Renal pelvis (tissue), 12 donors: ENCODE results near the gene MAOB. TPM values are rescaled to one million over a fixed set of nuclear protein-coding genes. Genes with fewer than 3 reads are reported as not detected.
A peak's percentile ranks its signal among the peaks of the same experiment; 100 is the strongest.
"Not testable (repeated sequence)": the region's sequence is repeated elsewhere in the genome, so short reads cannot be mapped to it uniquely, and the experiment has no call there.

Experiments
- DNase-seq: peaks from one replicate; pipeline ENCODE4 v3.0.0-alpha.2; 2013
- long read RNA-seq, 16 experiments: transcript quantifications; one replicate each; lab custom pipeline, GENCODE V29; 2026
- polyA plus RNA-seq, 3 donors: library from polyadenylated mRNA; unstranded; fragments of 120-200 nt; gene quantifications; one replicate each; pipeline ENCODE4 v1.2.1, GENCODE V29; 2013; ENCODE audit not compliant: insufficient read length in 3 of 3

The MAOB gene
- polyA plus RNA-seq, result 10 to 100 TPM; 50.2 to 56.6 (median 55.3) TPM
- long read RNA-seq, donor 1, transcript MAOB-201 (15 exons, 2,566 nt), result major isoform, 7 of 7 reads
- long read RNA-seq, donor 1, partial matches to known transcripts, result 0 of 7 reads
- long read RNA-seq, donor 1, other reads (novel, unspliced or antisense), result 0 of 7 reads
- long read RNA-seq, donor 2, transcript MAOB-201 (15 exons, 2,566 nt), result major isoform, 17 of 17 reads
- long read RNA-seq, donor 2, partial matches to known transcripts, result 0 of 17 reads
- long read RNA-seq, donor 2, other reads (novel, unspliced or antisense), result 0 of 17 reads
- long read RNA-seq, donor 3, transcript MAOB-201 (15 exons, 2,566 nt), result major isoform, 13 of 13 reads
- long read RNA-seq, donor 3, partial matches to known transcripts, result 0 of 13 reads
- long read RNA-seq, donor 3, other reads (novel, unspliced or antisense), result 0 of 13 reads
- long read RNA-seq, donor 4, transcript MAOB-201 (15 exons, 2,566 nt), result major isoform, 6 of 15 reads
- long read RNA-seq, donor 4, partial matches to known transcripts, result 9 of 15 reads
- long read RNA-seq, donor 4, other reads (novel, unspliced or antisense), result 0 of 15 reads
- long read RNA-seq, donor 5, partial matches to known transcripts, result 0 of 2 reads
- long read RNA-seq, donor 5, other reads (novel, unspliced or antisense), result 0 of 2 reads
- long read RNA-seq, donor 6, transcript MAOB-201 (15 exons, 2,566 nt), result major isoform, 18 of 18 reads
- long read RNA-seq, donor 6, partial matches to known transcripts, result 0 of 18 reads
- long read RNA-seq, donor 6, other reads (novel, unspliced or antisense), result 0 of 18 reads
- long read RNA-seq, donor 7, transcript MAOB-201 (15 exons, 2,566 nt), result major isoform, 14 of 14 reads
- long read RNA-seq, donor 7, partial matches to known transcripts, result 0 of 14 reads
- long read RNA-seq, donor 7, other reads (novel, unspliced or antisense), result 0 of 14 reads
- long read RNA-seq, donor 8, result 0 reads
- long read RNA-seq, donor 9, transcript MAOB-201 (15 exons, 2,566 nt), result major isoform, 14 of 14 reads
- long read RNA-seq, donor 9, partial matches to known transcripts, result 0 of 14 reads
- long read RNA-seq, donor 9, other reads (novel, unspliced or antisense), result 0 of 14 reads
- long read RNA-seq, donor 10, transcript MAOB-201 (15 exons, 2,566 nt), result major isoform, 7 of 23 reads
- long read RNA-seq, donor 10, partial matches to known transcripts, result 16 of 23 reads
- long read RNA-seq, donor 10, other reads (novel, unspliced or antisense), result 0 of 23 reads
- long read RNA-seq, donor 11, transcript MAOB-201 (15 exons, 2,566 nt), result major isoform, 8 of 8 reads
- long read RNA-seq, donor 11, partial matches to known transcripts, result 0 of 8 reads
- long read RNA-seq, donor 11, other reads (novel, unspliced or antisense), result 0 of 8 reads
- long read RNA-seq, donor 12, transcript MAOB-201 (15 exons, 2,566 nt), result major isoform, 11 of 11 reads
- long read RNA-seq, donor 12, partial matches to known transcripts, result 0 of 11 reads
- long read RNA-seq, donor 12, other reads (novel, unspliced or antisense), result 0 of 11 reads
- long read RNA-seq, donor 13, transcript MAOB-201 (15 exons, 2,566 nt), result major isoform, 5 of 5 reads
- long read RNA-seq, donor 13, partial matches to known transcripts, result 0 of 5 reads
- long read RNA-seq, donor 13, other reads (novel, unspliced or antisense), result 0 of 5 reads
- long read RNA-seq, donor 14, transcript MAOB-201 (15 exons, 2,566 nt), result major isoform, 26 of 26 reads
- long read RNA-seq, donor 14, partial matches to known transcripts, result 0 of 26 reads
- long read RNA-seq, donor 14, other reads (novel, unspliced or antisense), result 0 of 26 reads
- long read RNA-seq, donor 15, transcript MAOB-201 (15 exons, 2,566 nt), result major isoform, 20 of 20 reads
- long read RNA-seq, donor 15, partial matches to known transcripts, result 0 of 20 reads
- long read RNA-seq, donor 15, other reads (novel, unspliced or antisense), result 0 of 20 reads
- long read RNA-seq, donor 16, transcript MAOB-201 (15 exons, 2,566 nt), result major isoform, 17 of 17 reads
- long read RNA-seq, donor 16, partial matches to known transcripts, result 0 of 17 reads
- long read RNA-seq, donor 16, other reads (novel, unspliced or antisense), result 0 of 17 reads

- no peak for DNase-seq
These were observed at the start of gene MAOB for GRCh38 chrX:43882294-43882681. Gene MAOB (minus strand): TSS chrX:43882450. CDS start chrX:43882299, 151 bp downstream.

- DNase-seq, result not testable (repeated sequence)
These were observed 39.8 kb upstream of the MAOB start for GRCh38 chrX:43922032-43922431.

DNA sequence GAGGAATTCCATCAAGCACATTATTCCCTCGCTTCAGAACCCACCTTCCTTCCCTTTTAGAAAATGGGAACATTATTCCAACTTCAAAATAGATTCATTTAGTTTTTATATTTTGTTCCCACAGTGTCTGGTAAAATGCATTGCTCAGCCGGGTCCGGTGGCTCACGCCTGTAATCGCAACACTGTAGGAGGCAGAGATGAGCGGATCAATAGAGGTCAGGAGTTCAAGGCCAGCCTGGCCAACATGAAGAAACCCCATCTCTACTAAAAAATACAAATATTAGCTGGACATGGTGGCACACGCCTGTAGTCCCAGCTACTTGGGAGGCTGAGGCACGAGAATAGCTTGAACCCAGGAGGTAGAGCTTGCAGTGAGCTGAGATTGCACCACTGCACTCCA is 28.5 kb upstream of the MAOB start:
- DNase-seq, result not testable (repeated sequence)

GRCh38 chrX:43910012-43910411 is 27.8 kb upstream of the MAOB start:
- no peak for DNase-seq

GRCh38 chrX:43909141-43909540 is 26.9 kb upstream of the MAOB start:
- DNase-seq, result no peak

- no peak for DNase-seq
These were observed 17.9 kb upstream of the MAOB start for GRCh38 chrX:43899878-43900815.

GRCh38 chrX:43898406-43899035 is 16.3 kb upstream of the MAOB start:
- no peak for DNase-seq

- no peak for DNase-seq
These were observed 15.0 kb upstream of the MAOB start for GRCh38 chrX:43897290-43897689.

GRCh38 chrX:43892336-43892870 is 10.2 kb upstream of the MAOB start:
- no peak for DNase-seq

DNA sequence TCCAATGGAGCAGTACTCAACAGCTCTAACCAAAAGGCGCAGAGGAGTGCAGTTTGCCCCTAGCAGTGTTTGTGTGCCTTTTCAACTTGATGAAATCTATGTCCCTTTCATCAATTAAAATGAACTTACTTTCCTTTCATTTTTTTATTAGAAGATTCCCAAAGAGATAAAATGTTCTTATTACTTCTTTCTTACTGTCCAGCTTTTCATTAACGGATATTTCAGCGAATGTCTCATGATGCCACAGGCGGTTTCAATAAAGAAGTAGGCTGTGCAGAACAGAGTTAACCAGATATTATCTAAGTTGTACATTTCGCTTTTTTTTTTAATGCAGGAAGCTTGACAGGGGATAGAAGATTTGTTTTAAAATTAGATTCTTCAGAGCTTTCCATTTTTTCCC is 3.4 kb upstream of the MAOB start:
- no peak for DNase-seq

DNA sequence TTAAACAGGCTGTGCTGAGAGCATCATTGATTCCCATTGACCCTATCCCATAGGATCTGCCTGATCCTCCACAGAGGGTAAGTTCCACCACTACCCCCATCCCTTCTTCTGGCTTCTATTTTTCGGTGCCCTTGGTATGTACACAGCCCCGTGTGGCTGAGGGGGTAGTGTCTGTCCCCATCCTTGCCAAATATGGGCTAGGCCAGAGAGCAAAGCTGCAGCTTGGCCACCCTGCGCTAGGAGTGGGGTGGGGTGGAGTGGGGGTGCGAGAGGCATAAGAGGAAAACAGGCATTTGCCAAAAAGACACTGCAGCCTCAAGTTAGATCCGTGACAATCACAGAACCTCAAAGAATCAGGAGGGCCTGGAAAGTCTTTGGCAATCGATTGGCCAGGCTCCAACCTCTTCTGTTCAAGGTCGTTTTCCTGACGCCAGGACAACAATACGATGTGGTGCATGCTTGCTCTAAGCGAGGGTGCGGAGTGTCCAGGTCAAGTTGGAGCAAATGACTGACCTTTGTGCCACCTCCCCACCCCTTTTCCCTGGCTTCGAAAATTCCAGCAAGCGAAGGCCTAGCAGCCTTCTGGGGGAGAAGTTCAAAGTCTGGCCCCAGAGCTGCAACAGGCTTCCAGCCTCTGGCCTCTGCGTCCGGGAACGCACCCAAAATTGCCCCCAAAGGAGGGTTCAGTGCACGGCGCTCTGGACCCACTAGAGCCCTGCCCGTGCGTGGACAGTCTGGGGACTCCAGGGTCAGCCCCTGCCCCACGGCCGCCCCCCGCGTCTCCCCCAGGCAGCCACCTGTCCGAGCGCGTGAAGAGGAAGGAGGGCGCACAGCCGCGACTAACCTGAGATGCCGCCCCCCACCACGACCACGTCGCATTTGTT is 598 bp downstream of the MAOB start:
- DNase-seq, result no peak

GRCh38 chrX:43880425-43880824 is 1.8 kb downstream of the MAOB start:
- DNase-seq, result no peak

DNA sequence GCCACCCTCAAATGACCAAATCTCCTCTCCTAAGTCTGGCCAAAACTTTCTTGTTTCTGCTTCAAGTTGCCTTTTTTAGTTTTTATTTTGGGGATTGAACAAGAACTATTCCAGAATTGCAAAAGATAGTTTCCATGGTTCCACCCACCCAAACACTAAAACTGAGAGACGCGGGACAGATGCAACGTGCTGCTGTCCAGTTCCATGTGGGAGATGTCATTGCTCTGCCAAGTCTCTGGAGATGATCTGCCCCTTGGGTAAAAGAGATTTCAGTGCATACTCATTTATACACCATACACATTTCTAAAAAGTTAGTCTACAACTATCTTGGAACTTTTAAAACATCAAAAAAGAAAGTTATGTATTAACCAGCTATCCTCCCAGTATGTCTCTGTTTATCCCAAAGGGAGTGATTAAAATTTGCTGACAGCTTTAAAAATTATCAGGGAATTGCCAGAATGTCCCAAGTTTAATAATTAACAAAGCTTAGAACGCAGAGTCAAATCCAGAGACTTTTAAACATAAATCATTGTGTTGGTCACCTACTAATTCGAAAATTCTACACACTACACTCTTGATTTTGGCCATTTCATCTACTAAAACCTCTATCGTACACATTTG is 3.2 kb downstream of the MAOB start:
- peak; percentile 10 for DNase-seq

- no peak for DNase-seq
These were observed 5.6 kb downstream of the MAOB start for GRCh38 chrX:43876680-43877079.

DNA sequence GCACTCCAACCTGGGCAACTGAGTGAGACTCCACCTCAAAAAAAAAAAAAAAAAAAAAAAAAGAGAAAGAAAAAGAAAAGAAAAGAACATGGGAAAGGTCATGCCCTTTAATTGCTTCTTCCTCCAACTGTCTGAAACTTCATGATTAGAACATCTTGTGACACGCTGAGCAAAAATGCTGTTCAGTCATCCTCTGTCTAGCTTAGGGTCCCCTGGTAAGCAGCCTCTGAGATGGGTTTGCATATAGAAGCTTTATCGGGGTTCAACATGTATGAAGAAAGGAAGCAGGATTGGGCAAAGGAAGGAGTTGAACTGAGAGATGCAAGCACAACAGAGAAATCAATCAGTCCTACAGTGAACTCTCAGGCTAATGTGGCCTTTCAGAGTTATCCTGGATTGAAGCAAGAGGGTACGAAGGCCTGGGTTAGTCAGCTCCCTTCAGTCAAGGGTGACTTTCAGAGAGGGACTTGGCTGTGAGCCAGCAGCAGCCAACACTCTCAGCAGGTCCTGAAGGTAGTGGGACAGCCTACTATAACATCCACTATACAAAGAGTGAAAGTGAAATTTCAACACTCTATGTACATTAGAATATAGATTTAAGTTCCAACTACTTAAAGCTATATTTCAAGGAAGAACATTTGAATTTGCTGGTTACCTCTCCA is 11.4 kb downstream of the MAOB start:
- DNase-seq, result no peak

- DNase-seq, result no peak
These were observed 12.2 kb downstream of the MAOB start for GRCh38 chrX:43870011-43870410.
